Activated T-cell treated with anti-CD3 and anti-CD28 coated beads, Interleukin-2, amount 50 U/mL, for 72 hours (primary cell): ENCODE measurements around the gene MED13L. TPM values are rescaled to one million over a fixed set of nuclear protein-coding genes. Genes with fewer than 3 reads are reported as not detected.

ENCODE experiments used
- ATAC-seq, 2 donors: fragments of 150-1000 bp; cut with Tn5 transposase; replicated peaks in 1 of 2; 2 replicates each; pipeline ENCODE4 v1.10.0; 2021; ENCODE audit warnings: moderate library complexity in 2 of 2, mild to moderate bottlenecking in 1 of 2
- DNase-seq, 2 donors: peaks; one replicate each; pipeline ENCODE4 v3.0.0; 2021 to 2022; ENCODE audit warnings: mixed read lengths in 1 of 2
- H3K27ac Mint-ChIP-seq: one replicate; pipeline ENCODE4 v1.8.0; 2022; ENCODE audit warnings: mild to moderate bottlenecking, moderate library complexity, mixed read lengths
- H3K27me3 Mint-ChIP-seq: one replicate; pipeline ENCODE4 v1.8.0; 2022; ENCODE audit warnings: low read depth, mixed read lengths
- H3K36me3 Mint-ChIP-seq, 2 donors: one replicate each; pipeline ENCODE4 v1.8.0; 2022; ENCODE audit warnings: mixed read lengths in 2 of 2, mild to moderate bottlenecking in 1 of 2; ENCODE audit not compliant: insufficient read depth in 2 of 2
- H3K4me1 Mint-ChIP-seq: one replicate; pipeline ENCODE4 v1.8.0; 2022; ENCODE audit warnings: low read depth, mixed read lengths
- H3K4me3 Mint-ChIP-seq, 2 donors: one replicate each; pipeline ENCODE4 v1.8.0; 2022; ENCODE audit warnings: mild to moderate bottlenecking in 2 of 2, mixed read lengths in 2 of 2, moderate library complexity in 2 of 2
- H3K9me3 Mint-ChIP-seq, 2 donors: one replicate each; pipeline ENCODE4 v1.8.0; 2022; ENCODE audit warnings: mixed read lengths in 2 of 2
- total RNA-seq, 2 donors: library from RNA; stranded (reverse); gene quantifications; one replicate each; pipeline ENCODE4 v1.2.3, GENCODE V29; 2022

Gene MED13L
- total RNA-seq, 2 donors from 2014 or later, result 72.8 to 74.5 TPM

DNA sequence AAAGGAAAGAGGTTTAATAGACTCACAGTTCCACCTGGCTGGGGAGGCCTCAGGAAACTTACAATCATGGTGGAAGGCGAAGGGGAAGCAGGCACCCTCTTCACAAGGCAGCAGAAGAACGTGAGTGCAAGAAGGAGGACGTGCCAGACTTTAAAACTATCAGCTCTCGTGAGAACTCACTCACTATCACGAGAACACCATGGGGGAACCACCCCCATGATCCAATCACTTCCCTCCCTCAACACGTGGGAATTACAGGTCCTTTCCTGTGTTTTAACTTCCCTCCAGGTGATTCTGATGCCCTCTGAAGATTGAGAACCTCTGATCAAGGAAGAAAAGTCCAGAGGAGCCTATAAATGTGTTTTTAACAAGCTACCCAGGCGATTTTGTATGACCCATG lies 358.7 kb downstream of the MED13L start:
- Mint-ChIP-seq H3K4me3 (no peak overlapping the region), H3K9me3 (peaks cover 0 to 4% of the 10 kb centered on the region in 2 donors), H3K4me1 (no peaks in the 10 kb centered on the region), H3K27ac (no peak overlapping the region), H3K27me3 (peaks cover 35% of the 10 kb centered on the region), H3K36me3 (peaks cover 0 to 1% of the 10 kb centered on the region in 2 donors)
- DNase-seq (no peak), ATAC-seq (no peak)

- peak; percentile 73 to 77 for DNase-seq
- H3K4me1 Mint-ChIP-seq, result no peaks in the 10 kb centered on the region
- no peak overlapping the region for H3K27ac Mint-ChIP-seq
- no peaks in the 10 kb centered on the region for H3K36me3 Mint-ChIP-seq
- peak; percentile 72 to 76 for ATAC-seq
- H3K4me3 Mint-ChIP-seq, result no peak overlapping the region
- H3K9me3 Mint-ChIP-seq, result peaks cover 0 to 1% of the 10 kb centered on the region in 2 donors
- H3K27me3 Mint-ChIP-seq, result peaks cover 32% of the 10 kb centered on the region
Observed at GRCh38 chr12:115916910-115917668, 360.4 kb downstream of the MED13L start.

DNA sequence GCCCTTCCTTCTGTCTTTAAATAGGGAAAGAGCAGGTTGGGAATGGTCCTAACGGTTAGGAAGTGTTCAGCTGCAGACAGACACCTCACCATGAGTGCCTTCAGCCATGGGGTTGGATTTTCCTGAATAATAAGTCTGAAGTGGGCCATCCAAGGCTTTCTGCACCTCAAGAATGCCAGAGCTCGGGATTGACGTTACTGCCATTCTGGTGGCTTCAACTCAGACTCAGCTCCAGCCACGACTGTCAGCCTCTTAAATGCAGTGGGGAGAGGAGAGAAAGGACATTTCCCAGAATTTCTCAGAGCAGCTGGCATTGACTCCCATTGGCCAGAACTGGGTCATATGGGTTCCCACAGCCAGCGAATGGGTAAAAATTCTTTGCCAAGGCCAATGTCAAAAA lies 363.4 kb downstream of the MED13L start:
- Mint-ChIP-seq H3K9me3 (no peaks in the 10 kb centered on the region), H3K36me3 (no peaks in the 10 kb centered on the region), H3K27ac (no peak overlapping the region), H3K4me1 (no peaks in the 10 kb centered on the region), H3K4me3 (no peak overlapping the region), H3K27me3 (peaks cover 24% of the 10 kb centered on the region)
- no peak for ATAC-seq
- no peak for DNase-seq

- H3K27me3 Mint-ChIP-seq, result peaks cover 14% of the 10 kb centered on the region
- H3K9me3 Mint-ChIP-seq, result no peaks in the 10 kb centered on the region
- H3K4me3 Mint-ChIP-seq, result no peak overlapping the region
- no peak for DNase-seq
- no peaks in the 10 kb centered on the region for H3K36me3 Mint-ChIP-seq
- ATAC-seq, result no peak
- H3K27ac Mint-ChIP-seq, result no peak overlapping the region
- no peaks in the 10 kb centered on the region for H3K4me1 Mint-ChIP-seq
Observed at GRCh38 chr12:115912440-115912839, 365.1 kb downstream of the MED13L start.

- no peak overlapping the region for H3K27ac Mint-ChIP-seq
- no peaks in the 10 kb centered on the region for H3K9me3 Mint-ChIP-seq
- no peaks in the 10 kb centered on the region for H3K36me3 Mint-ChIP-seq
- DNase-seq, result no peak
- ATAC-seq, result no peak
- no peaks in the 10 kb centered on the region for H3K4me1 Mint-ChIP-seq
- peaks cover 13% of the 10 kb centered on the region for H3K27me3 Mint-ChIP-seq
- H3K4me3 Mint-ChIP-seq, result no peak overlapping the region
Observed at GRCh38 chr12:115911360-115911759, 366.1 kb downstream of the MED13L start.

- Mint-ChIP-seq H3K27me3 (peaks cover 6% of the 10 kb centered on the region), H3K27ac (no peak overlapping the region), H3K36me3 (no peaks in the 10 kb centered on the region), H3K4me1 (no peaks in the 10 kb centered on the region), H3K9me3 (no peaks in the 10 kb centered on the region), H3K4me3 (no peak overlapping the region)
- DNase-seq (no peak), ATAC-seq (no peak)
Observed at GRCh38 chr12:115910057-115910456, 367.4 kb downstream of the MED13L start.
